ENCODE measurements around the gene ADAMTSL1.
A peak's percentile ranks its signal among the peaks of the same experiment; 100 is the strongest.

Gene ADAMTSL1

DNA sequence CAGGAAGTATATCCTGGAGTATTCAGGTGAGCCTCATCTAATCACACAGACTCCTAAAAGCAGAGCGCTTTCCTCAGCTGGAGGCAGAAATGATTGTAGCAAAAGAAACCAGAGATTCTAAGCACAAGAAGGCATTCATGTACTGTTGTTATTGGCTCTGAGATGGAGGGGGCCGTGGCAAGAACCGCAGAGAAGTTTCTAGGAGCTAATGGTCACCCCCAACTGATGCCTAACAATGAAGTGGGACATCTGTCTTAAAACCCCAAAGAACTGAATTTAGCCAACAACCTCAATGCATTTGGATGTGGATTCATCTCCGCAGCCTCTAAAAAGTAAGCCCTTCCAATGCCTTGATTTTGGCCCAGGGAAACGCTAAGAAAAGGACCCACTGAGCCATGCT lies 76.3 kb downstream of the ADAMTSL1 start:
- TF ChIP-seq CTCF (IDR thresholded peaks at IDR 0.05) = no peak

DNA sequence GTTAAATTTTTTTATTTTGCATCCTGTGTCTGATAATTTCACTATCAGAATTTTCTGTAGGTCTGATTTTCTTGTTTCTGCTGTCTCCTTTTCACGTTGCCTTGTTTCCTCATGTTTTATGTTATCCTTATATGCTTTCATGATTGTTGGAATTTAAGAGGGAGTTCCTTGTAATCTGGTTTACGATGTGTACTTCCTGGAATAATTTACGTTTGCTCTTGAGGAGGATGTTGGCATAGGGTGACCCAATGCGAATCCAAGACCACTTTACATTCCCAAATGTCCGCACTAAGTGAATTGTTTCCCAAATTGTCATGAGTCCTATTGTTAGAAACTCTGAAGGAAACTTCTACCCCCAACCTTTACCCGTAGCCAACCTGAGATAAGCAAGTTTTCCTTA lies 80.3 kb downstream of the ADAMTSL1 start:
- peak overlapping the region; percentile 30 for H3K27ac Mint-ChIP-seq
- H3K27me3 Mint-ChIP-seq (ENCODE audit: low read depth, poor library complexity) = peaks cover 4% of the 10 kb centered on the region
- TF ChIP-seq CTCF (IDR thresholded peaks at IDR 0.05) = no peak
- no peak for DNase-seq
- no peak overlapping the region for H3K4me3 Mint-ChIP-seq
- peaks cover 37% of the 10 kb centered on the region for H3K9me3 Mint-ChIP-seq
- H3K36me3 Mint-ChIP-seq (ENCODE audit: low read depth) = peaks cover 13% of the 10 kb centered on the region
- H3K4me1 Mint-ChIP-seq = peaks cover 15% of the 10 kb centered on the region

More for the DNA sequence above, 76.3 kb downstream of the ADAMTSL1 start:
- Mint-ChIP-seq H3K27ac (no peak overlapping the region), H3K9me3 (peaks cover 23% of the 10 kb centered on the region), H3K27me3 (ENCODE audit: low read depth, poor library complexity) (peaks cover 4% of the 10 kb centered on the region), H3K36me3 (ENCODE audit: low read depth) (peaks cover 13% of the 10 kb centered on the region), H3K4me3 (no peak overlapping the region), H3K4me1 (peaks cover 11% of the 10 kb centered on the region)
- DNase-seq = no peak

DNA sequence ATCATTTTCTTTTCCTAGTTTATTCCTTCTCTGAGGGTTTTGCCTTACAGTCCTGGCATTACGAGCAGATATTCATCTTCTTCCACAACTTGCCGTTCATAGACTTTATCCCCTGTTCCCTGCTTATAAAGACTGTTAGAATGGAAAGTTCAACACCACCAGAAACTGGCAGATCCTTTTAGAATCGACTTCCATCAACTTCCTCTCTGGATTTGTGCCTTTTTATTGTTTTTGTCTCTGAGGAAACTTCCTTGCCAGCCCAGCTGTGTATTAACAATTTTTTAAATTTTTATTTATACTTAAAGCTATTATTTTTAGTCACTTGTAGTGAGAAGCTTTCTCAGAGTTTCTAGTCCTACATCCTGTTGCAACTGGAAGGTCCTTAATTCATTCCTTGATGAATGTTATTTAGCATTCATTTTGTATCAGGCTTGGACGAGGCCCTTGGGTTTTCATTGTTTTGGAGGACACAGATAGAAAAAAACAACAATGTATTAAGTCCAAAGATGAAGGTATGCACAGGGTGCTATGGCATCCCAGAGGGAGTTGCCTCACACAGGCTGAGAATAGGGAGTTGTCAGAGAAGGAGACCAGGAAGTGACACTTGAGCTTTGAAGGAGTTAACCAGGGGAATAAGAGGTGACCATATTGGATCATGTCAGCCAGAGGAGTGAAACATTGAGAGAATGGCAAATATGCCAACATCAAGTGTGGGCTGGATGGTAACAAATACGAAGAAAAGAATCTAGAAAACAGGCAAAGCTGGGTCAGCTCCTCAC lies 81.3 kb downstream of the ADAMTSL1 start:
- Mint-ChIP-seq H3K4me1 (peaks cover 15% of the 10 kb centered on the region), H3K36me3 (ENCODE audit: low read depth) (peaks cover 22% of the 10 kb centered on the region), H3K9me3 (peaks cover 48% of the 10 kb centered on the region), H3K27ac (no peak overlapping the region), H3K27me3 (ENCODE audit: low read depth, poor library complexity) (peaks cover 4% of the 10 kb centered on the region), H3K4me3 (no peak overlapping the region)
- TF ChIP-seq CTCF (IDR thresholded peaks at IDR 0.05) = no peak
- no peak for DNase-seq

DNA sequence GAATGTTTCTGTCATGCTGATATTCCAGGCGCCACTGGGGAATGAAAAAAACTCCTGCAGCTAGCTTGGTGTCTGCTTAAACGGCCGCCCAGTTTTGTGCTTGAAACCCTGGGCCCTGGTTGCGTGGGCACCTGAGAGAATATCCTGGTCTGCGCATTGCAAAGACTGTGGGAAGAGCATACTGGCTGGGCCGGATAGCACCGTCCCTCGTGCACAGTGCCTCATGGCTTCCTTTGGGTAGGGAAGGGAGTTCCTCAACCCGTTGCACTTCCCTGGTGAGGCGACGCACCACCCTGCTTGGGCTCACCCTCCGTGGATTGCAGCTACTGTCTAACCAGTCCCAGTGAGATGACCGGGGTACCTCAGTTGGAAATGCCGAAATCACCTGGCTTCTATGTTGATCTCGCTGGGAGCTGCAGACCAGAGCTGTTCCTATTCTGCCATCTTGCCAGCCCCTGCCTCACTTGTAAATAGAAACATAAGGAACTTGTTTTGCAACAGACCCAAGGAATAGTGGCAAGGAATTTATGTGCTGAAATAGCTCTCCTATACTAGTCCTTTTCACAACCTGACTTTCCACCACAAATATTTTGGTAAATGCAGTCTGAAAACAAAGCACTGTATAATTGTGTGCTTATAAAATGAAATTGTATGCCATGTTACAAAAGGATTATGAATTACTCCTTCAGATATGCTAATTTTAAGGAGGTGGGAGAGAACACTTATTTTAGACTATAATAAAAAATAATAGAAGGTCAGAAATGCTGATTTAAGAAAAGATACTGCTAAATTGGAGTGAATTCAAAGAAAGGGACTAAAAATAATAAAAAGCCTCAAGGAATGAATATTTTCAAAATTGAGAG lies 90.3 kb downstream of the ADAMTSL1 start:
- Mint-ChIP-seq H3K4me3 (no peak overlapping the region), H3K9me3 (peaks cover 46% of the 10 kb centered on the region), H3K27me3 (ENCODE audit: low read depth, poor library complexity) (no peaks in the 10 kb centered on the region), H3K4me1 (peaks cover 10% of the 10 kb centered on the region), H3K36me3 (ENCODE audit: low read depth) (peaks cover 29% of the 10 kb centered on the region), H3K27ac (no peak overlapping the region)
- no peak for TF ChIP-seq CTCF (IDR thresholded peaks at IDR 0.05)
- DNase-seq = no peak

DNA sequence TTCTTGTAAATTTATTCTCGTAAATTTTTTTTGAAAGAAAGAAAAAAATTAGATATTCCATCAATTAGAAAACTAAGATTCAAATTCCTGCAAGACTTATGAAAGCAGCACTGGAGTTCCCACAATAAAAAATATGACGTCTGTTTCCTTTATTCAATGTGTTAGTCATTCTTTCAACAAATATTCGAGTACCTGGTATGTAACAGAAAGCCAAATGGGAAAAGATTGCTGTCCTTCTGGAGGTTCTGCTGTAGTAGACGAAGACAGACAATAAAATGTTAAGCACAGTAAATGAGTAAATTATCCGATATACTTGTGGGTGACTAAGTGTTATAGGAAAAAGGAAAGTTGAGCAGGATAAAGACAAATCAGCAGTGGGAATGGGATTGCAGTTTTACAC lies 92.2 kb downstream of the ADAMTSL1 start:
- Mint-ChIP-seq H3K27ac (no peak overlapping the region), H3K36me3 (ENCODE audit: low read depth) (peaks cover 12% of the 10 kb centered on the region), H3K4me1 (peaks cover 12% of the 10 kb centered on the region), H3K4me3 (no peak overlapping the region), H3K27me3 (ENCODE audit: low read depth, poor library complexity) (no peaks in the 10 kb centered on the region), H3K9me3 (peaks cover 28% of the 10 kb centered on the region)
- no peak for DNase-seq
- no peak for TF ChIP-seq CTCF (IDR thresholded peaks at IDR 0.05)
